PC-3 (cell line): ENCODE measurements around the gene BPIFB4. TPM values are rescaled to one million over a fixed set of nuclear protein-coding genes. Genes with fewer than 3 reads are reported as not detected.

Experiments
- ATAC-seq: fragments of 200-7000 bp; cut with Tn5 transposase; 2 replicates; pipeline ENCODE4 v1.9.1; 2020; ENCODE audit warnings: mild to moderate bottlenecking, moderate library complexity
- BruUV-seq: library from RNA; stranded (reverse); fragments of 400-500 nt; replicated peaks from 2 replicates; lab custom pipeline; 2021; lab: Mats Ljungman, UMichigan
- CTCF ChIA-PET: fragments of 300-600 bp; sonication (Branson Sonifier 250); formaldehyde crosslinking; loops from one replicate; lab custom pipeline; 2022; ENCODE audit warnings: antibody characterized with exemption; lab: Charles Lee
- POLR2A ChIA-PET: fragments of 300-600 bp; sonication (Branson Sonifier 250); formaldehyde crosslinking; loops from one replicate; lab custom pipeline; 2022; ENCODE audit warnings: antibody characterized with exemption; ENCODE audit not compliant: unreplicated experiment; lab: Charles Lee
- DNase-seq: peaks from one replicate; pipeline ENCODE4 v3.0.0-alpha.2; 2015
- H2AFZ ChIP-seq: fragments of 300-600 bp; sonication (generic); 2 replicates; pipeline ENCODE4 v1.6.0; 2016; ENCODE audit warnings: antibody characterized with exemption, low read length
- H3F3A ChIP-seq: fragments of 300-600 bp; sonication (generic); one replicate; pipeline ENCODE4 v1.6.0; 2017; ENCODE audit warnings: antibody characterized with exemption, low read length, control low read depth, mild to moderate bottlenecking; ENCODE audit not compliant: unreplicated experiment
- H3K27ac ChIP-seq: fragments of 300-600 bp; sonication (generic); 2 replicates; pipeline ENCODE4 v1.5.1; 2016; ENCODE audit warnings: mild to moderate bottlenecking, low read length
- H3K27me3 ChIP-seq: fragments of 300-600 bp; sonication (generic); 2 replicates; pipeline ENCODE4 v1.6.1; 2016; ENCODE audit warnings: low read length, mixed read lengths
- H3K36me3 ChIP-seq: fragments of 300-600 bp; sonication (generic); 2 replicates; pipeline ENCODE4 v1.6.1; 2016; ENCODE audit warnings: low read depth, mixed run types, low read length, mixed read lengths
- H3K4me1 ChIP-seq: fragments of 300-600 bp; sonication (generic); 2 replicates; pipeline ENCODE4 v1.5.1; 2016; ENCODE audit warnings: low read length; ENCODE audit not compliant: insufficient read depth
- H3K4me2 ChIP-seq: fragments of 300-600 bp; sonication (generic); 2 replicates; pipeline ENCODE4 v1.6.0; 2016; ENCODE audit warnings: low read length
- H3K4me3 ChIP-seq: fragments of 300-600 bp; sonication (generic); 2 replicates; pipeline ENCODE4 v1.5.1; 2016; ENCODE audit warnings: mild to moderate bottlenecking, low read length, mixed read lengths
- H3K79me2 ChIP-seq: fragments of 300-600 bp; sonication (generic); 2 replicates; pipeline ENCODE4 v1.6.1; 2017; ENCODE audit warnings: low read length, mixed read lengths
- H3K9ac ChIP-seq: fragments of 300-600 bp; sonication (generic); 2 replicates; pipeline ENCODE4 v1.6.0; 2016; ENCODE audit warnings: mild to moderate bottlenecking, low read length
- H3K9me2 ChIP-seq: fragments of 300-600 bp; sonication (generic); replicated peaks from 2 replicates; pipeline ENCODE4 v1.6.1; 2016; ENCODE audit warnings: mixed run types, low read length, mixed read lengths
- H3K9me3 ChIP-seq: fragments of 300-600 bp; sonication (generic); 2 replicates; pipeline ENCODE4 v1.6.1; 2016; ENCODE audit warnings: low read length, mixed read lengths
- H4K20me1 ChIP-seq: fragments of 300-600 bp; sonication (generic); 2 replicates; pipeline ENCODE4 v1.6.1; 2016; ENCODE audit warnings: low read length, mixed read lengths
- EZH2 ChIP-seq: fragments of 300-600 bp; sonication (generic); IDR thresholded peaks from one replicate; pipeline ENCODE4 v1.6.1; 2017; ENCODE audit warnings: antibody characterized with exemption, mild to moderate bottlenecking, low read length; ENCODE audit not compliant: unreplicated experiment
- EZH2phosphoT487 ChIP-seq: fragments of 300-600 bp; sonication (generic); IDR thresholded peaks from 2 replicates; pipeline ENCODE4 v1.6.1; 2018; ENCODE audit warnings: mild to moderate bottlenecking, antibody characterized with exemption, low read length, borderline replicate concordance
- intact Hi-C: fragments of 100-400 bp; cut with micrococcal nuclease; formaldehyde crosslinking; loops from 2 replicates; pipeline ENCODE4 v1.9.0; 2023
- total RNA-seq: library from RNA; depleted of rRNA; stranded (reverse); fragments of >200 nt; gene quantifications from 2 replicates; pipeline ENCODE4 v1.2.3, GENCODE V29; 2014
- TF ChIP-seq, protein P1 (sequence below): fragments of 300-600 bp; sonication (generic); conservative IDR thresholded peaks from 2 replicates; pipeline ENCODE4 v1.5.1; 2017; ENCODE audit warnings: antibody characterized with exemption, low read depth, mild to moderate bottlenecking, low read length

The BPIFB4 gene
- total RNA-seq, 1 experiment from 2014 or later, result not detected

GRCh38 chr20:33061658-33062028 lies 17.8 kb upstream of the BPIFB4 start:
- no peak overlapping the region for H3K4me3 ChIP-seq
- H3K27me3 ChIP-seq, result peaks cover 28% of the 10 kb centered on the region
- no peaks in the 10 kb centered on the region for H3F3A ChIP-seq
- DNase-seq (no peak), ATAC-seq (no peak)
- H3K27ac ChIP-seq, result no peak overlapping the region
- ChIA-PET POLR2A (no interaction called here), CTCF (no interaction called here)
- no peaks in the 10 kb centered on the region for H3K79me2 ChIP-seq
- H2AFZ ChIP-seq, result no peak overlapping the region
- H3K9me3 ChIP-seq, result no peaks in the 10 kb centered on the region
- TF ChIP-seq EZH2phosphoT487 (no peak), EZH2 (no peak)
- TF ChIP-seq, protein P1, sequence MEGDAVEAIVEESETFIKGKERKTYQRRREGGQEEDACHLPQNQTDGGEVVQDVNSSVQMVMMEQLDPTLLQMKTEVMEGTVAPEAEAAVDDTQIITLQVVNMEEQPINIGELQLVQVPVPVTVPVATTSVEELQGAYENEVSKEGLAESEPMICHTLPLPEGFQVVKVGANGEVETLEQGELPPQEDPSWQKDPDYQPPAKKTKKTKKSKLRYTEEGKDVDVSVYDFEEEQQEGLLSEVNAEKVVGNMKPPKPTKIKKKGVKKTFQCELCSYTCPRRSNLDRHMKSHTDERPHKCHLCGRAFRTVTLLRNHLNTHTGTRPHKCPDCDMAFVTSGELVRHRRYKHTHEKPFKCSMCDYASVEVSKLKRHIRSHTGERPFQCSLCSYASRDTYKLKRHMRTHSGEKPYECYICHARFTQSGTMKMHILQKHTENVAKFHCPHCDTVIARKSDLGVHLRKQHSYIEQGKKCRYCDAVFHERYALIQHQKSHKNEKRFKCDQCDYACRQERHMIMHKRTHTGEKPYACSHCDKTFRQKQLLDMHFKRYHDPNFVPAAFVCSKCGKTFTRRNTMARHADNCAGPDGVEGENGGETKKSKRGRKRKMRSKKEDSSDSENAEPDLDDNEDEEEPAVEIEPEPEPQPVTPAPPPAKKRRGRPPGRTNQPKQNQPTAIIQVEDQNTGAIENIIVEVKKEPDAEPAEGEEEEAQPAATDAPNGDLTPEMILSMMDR, result no peak
- H3K4me1 ChIP-seq, result no peaks in the 10 kb centered on the region
- H3K9me2 ChIP-seq, result no peaks in the 10 kb centered on the region
- H4K20me1 ChIP-seq, result no peaks in the 10 kb centered on the region
- H3K9ac ChIP-seq, result no peak overlapping the region
- intact Hi-C loops, result no loop called here
- no peak overlapping the region for H3K4me2 ChIP-seq
- BruUV-seq, result no TSS peak
- no peaks in the 10 kb centered on the region for H3K36me3 ChIP-seq

DNA sequence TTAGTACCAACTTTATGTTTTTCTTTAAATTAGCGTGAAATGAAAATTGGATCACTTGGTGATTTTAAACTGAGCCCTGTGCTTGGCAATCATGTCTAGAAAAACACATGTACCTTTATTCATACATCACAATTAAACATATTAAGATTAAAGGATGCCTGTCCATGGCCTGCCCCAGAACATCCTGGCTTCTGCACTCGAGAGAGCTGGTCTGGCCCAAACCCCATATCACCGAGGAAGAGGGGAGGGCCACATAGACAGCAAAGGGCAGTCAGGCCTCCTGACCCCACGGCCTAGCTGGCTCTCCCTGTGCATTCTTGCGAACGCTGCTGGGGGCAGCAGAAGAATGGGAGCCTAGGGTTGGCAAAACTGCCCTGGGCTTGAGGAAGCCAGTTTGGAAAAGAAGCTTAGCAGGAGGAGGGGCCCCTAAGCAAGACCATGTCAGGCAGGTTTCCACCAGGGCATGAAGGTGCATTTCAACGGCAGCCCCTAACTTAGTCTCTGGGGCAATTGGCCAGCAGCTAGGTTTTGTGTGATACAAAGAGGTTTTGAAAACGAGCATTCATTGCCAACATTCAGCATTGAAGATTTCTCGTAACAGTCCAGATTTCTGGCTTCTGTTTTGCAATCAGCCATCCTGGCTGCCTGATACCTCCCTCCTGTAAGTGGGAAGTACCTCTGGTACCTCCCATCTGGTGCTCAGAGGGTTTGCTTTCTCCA lies 17.2 kb upstream of the BPIFB4 start:
- ATAC-seq, result no peak
- CTCF ChIA-PET, result no interaction called here
- no peaks in the 10 kb centered on the region for H3K79me2 ChIP-seq

DNA sequence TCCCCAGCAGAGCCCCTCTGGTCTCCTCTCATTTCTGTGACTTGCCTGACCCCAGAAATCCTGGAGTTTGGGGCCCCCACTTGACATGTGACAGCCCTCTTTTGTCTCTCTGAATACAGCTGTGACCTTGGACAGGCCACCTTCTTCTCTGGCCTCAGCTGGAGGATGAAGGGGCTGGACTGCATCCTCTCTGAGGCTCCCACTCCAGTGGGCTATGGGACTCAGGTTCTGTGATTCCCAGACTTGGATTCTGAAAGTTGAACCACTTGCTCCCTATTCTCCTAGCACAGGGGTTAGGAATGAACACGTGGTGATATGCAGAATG lies 16.7 kb upstream of the BPIFB4 start:
- Histone ChIP-seq H3K9me3 (no peaks in the 10 kb centered on the region), H3K9me2 (no peaks in the 10 kb centered on the region), H3K79me2 (no peaks in the 10 kb centered on the region), H3K4me2 (no peak overlapping the region), H3K36me3 (no peaks in the 10 kb centered on the region), H3K4me3 (no peak overlapping the region), H3F3A (no peaks in the 10 kb centered on the region), H3K27me3 (peaks cover 28% of the 10 kb centered on the region), H3K4me1 (no peaks in the 10 kb centered on the region), H2AFZ (no peak overlapping the region), H3K9ac (no peak overlapping the region), H4K20me1 (no peaks in the 10 kb centered on the region), H3K27ac (no peak overlapping the region)
- CTCF ChIA-PET, result no interaction called here
- ATAC-seq (no peak), DNase-seq (no peak)
- POLR2A ChIA-PET, result interaction anchor here (0.5 kb wide), 1 partner anchor 50 kb away, joined by 4 read pairs; no protein-coding TSS in a partner anchor
- no peak for TF ChIP-seq EZH2phosphoT487
- TF ChIP-seq, protein P1, result no peak
- no peak for TF ChIP-seq EZH2
- intact Hi-C loops, result no loop called here
- BruUV-seq, result no TSS peak

More for the DNA sequence above, 17.2 kb upstream of the BPIFB4 start:
- no peaks in the 10 kb centered on the region for H3K9me3 ChIP-seq
- POLR2A ChIA-PET, result no interaction called here
- H3F3A ChIP-seq, result no peaks in the 10 kb centered on the region
- BruUV-seq, result no TSS peak
- H3K27ac ChIP-seq, result no peak overlapping the region
- no peaks in the 10 kb centered on the region for H4K20me1 ChIP-seq
- H3K4me1 ChIP-seq, result no peaks in the 10 kb centered on the region
- no peak overlapping the region for H3K4me2 ChIP-seq
- no peak overlapping the region for H3K9ac ChIP-seq
- H3K4me3 ChIP-seq, result no peak overlapping the region
- intact Hi-C loops, result no loop called here
- no peak for DNase-seq
- H2AFZ ChIP-seq, result no peak overlapping the region
- TF ChIP-seq EZH2phosphoT487 (no peak), EZH2 (no peak)
- TF ChIP-seq, protein P1, result no peak
- no peaks in the 10 kb centered on the region for H3K9me2 ChIP-seq
- peaks cover 28% of the 10 kb centered on the region for H3K27me3 ChIP-seq
- no peaks in the 10 kb centered on the region for H3K36me3 ChIP-seq
